Upper lobe of left lung (tissue), 4 donors: ENCODE data around the gene COPZ1.
"Not testable (repeated sequence)": the region's sequence is repeated elsewhere in the genome, so short reads cannot be mapped to it uniquely, and the experiment has no call there.

Experiments used
- POLR2A ChIP-seq, 4 donors: fragments of 450-650 bp; IDR thresholded peaks; one replicate each; pipeline ENCODE4 v1.5.1; 2016 to 2017; ENCODE audit warnings: antibody characterized with exemption in 4 of 4, mild to moderate bottlenecking in 2 of 4
- POLR2AphosphoS5 ChIP-seq, 2 donors: sonication (generic); formaldehyde crosslinking; IDR thresholded peaks; one replicate each; pipeline ENCODE4 v1.5.1; 2017; ENCODE audit warnings: antibody characterized with exemption in 2 of 2
- TF ChIP-seq, protein P1 (sequence below), 6 experiments: fragments of 450-650 bp in 4 of 6; fragments of 200-600 bp in 2 of 6; sonication (generic) in 2 of 6; IDR thresholded peaks; one replicate each; pipeline ENCODE4 v1.5.1; 2016 to 2019; ENCODE audit warnings: antibody characterized with exemption in 6 of 6

DNA sequence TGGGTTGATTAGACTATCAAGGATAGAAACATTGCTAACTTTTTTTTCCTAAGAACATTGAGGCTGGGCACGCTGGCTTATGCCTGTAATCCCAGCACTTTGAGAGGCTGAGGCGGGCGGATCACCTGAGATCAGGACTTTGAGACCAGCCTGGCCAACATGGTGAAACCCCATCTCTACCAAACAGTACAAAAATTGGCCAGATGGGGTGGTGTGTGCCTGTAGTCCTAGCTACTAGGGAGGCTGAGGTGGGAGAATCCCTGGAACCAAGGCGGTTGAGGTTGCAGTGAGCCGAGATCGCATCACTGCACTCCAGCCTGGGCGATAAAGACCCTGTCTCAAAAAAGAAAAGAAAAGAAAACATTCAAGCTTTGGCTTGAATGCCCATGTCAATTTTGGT lies 12.6 kb upstream of the COPZ1 start:
- TF ChIP-seq, protein P1, sequence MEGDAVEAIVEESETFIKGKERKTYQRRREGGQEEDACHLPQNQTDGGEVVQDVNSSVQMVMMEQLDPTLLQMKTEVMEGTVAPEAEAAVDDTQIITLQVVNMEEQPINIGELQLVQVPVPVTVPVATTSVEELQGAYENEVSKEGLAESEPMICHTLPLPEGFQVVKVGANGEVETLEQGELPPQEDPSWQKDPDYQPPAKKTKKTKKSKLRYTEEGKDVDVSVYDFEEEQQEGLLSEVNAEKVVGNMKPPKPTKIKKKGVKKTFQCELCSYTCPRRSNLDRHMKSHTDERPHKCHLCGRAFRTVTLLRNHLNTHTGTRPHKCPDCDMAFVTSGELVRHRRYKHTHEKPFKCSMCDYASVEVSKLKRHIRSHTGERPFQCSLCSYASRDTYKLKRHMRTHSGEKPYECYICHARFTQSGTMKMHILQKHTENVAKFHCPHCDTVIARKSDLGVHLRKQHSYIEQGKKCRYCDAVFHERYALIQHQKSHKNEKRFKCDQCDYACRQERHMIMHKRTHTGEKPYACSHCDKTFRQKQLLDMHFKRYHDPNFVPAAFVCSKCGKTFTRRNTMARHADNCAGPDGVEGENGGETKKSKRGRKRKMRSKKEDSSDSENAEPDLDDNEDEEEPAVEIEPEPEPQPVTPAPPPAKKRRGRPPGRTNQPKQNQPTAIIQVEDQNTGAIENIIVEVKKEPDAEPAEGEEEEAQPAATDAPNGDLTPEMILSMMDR (IDR thresholded peaks at IDR 0.05), result not testable (repeated sequence)
- not testable (repeated sequence) for TF ChIP-seq POLR2A, POLR2AphosphoS5 (IDR thresholded peaks at IDR 0.05)
